Measurements from ENCODE around the gene RADIL.

Gene RADIL

GRCh38 chr7:4789194-4790077 lies 94.1 kb downstream of the RADIL start:
- DNase-seq = no peak

GRCh38 chr7:4788627-4789189 lies 94.8 kb downstream of the RADIL start:
- DNase-seq = no peak

GRCh38 chr7:4787947-4788626 lies 95.4 kb downstream of the RADIL start:
- no peak for DNase-seq

- DNase-seq = no peak
Observed at GRCh38 chr7:4787541-4787940, 96.0 kb downstream of the RADIL start.

- DNase-seq = no peak
Observed at GRCh38 chr7:4786015-4786414, 97.5 kb downstream of the RADIL start.

GRCh38 chr7:4785371-4785770 lies 98.1 kb downstream of the RADIL start:
- DNase-seq = no peak

GRCh38 chr7:4784799-4785198 lies 98.7 kb downstream of the RADIL start:
- DNase-seq = no peak

- DNase-seq = no peak
Observed at GRCh38 chr7:4783762-4784351, 99.7 kb downstream of the RADIL start.

- DNase-seq = no peak
Observed at GRCh38 chr7:4783292-4783652, 100.2 kb downstream of the RADIL start.

GRCh38 chr7:4782333-4783291 lies 100.9 kb downstream of the RADIL start:
- no peak for DNase-seq

- no peak for DNase-seq
Observed at GRCh38 chr7:4781366-4782069, 102.0 kb downstream of the RADIL start.

GRCh38 chr7:4779118-4779517 lies 104.4 kb downstream of the RADIL start:
- no peak for DNase-seq

- DNase-seq = no peak
Observed at GRCh38 chr7:4775848-4776623, 107.5 kb downstream of the RADIL start.

- peak; percentile 82 for DNase-seq
Observed at GRCh38 chr7:4775250-4775847, 108.2 kb downstream of the RADIL start, which contains the start of gene AP5Z1. TSS of gene AP5Z1 (plus strand) at chr7:4775623. CDS start at chr7:4775716, 93 bp downstream.

- DNase-seq = no peak
Observed at GRCh38 chr7:4774658-4775249, 108.8 kb downstream of the RADIL start.

- DNase-seq = no peak
Observed at GRCh38 chr7:4774007-4774406, 109.5 kb downstream of the RADIL start.

- DNase-seq = no peak
Observed at GRCh38 chr7:4772306-4772705, 111.2 kb downstream of the RADIL start.

- no peak for DNase-seq
Observed at GRCh38 chr7:4771737-4772136, 111.8 kb downstream of the RADIL start.

- DNase-seq = no peak
Observed at GRCh38 chr7:4770886-4771285, 112.6 kb downstream of the RADIL start.

GRCh38 chr7:4769761-4770160 lies 113.8 kb downstream of the RADIL start:
- no peak for DNase-seq

Measured in NCI-H748 treated with DMSO at 0.1 percent for 48 hours (cell line).